Neural cell (in vitro differentiated cells): ENCODE measurements around the gene MYOG.

ENCODE experiments used
- EZH2 ChIP-seq: fragments of 200-600, 300-800 bp; shearing (Covaris generic), sonication (generic); IDR thresholded peaks from 2 replicates; pipeline ENCODE4 v1.6.1; 2014; ENCODE audit warnings: antibody characterized with exemption, low read length, borderline replicate concordance, mild to moderate bottlenecking; ENCODE audit not compliant: insufficient read depth, poor library complexity, severe bottlenecking
- MXI1 ChIP-seq: fragments of 450-650 bp; conservative IDR thresholded peaks from 2 replicates; pipeline ENCODE4 v1.6.1; 2014; ENCODE audit warnings: antibody characterized with exemption, mild to moderate bottlenecking; ENCODE audit not compliant: poor library complexity, severe bottlenecking
- RAD21 ChIP-seq: fragments of 450-650 bp; conservative IDR thresholded peaks from 2 replicates; pipeline ENCODE4 v1.6.1; 2014; ENCODE audit warnings: antibody characterized with exemption, mild to moderate bottlenecking, moderate library complexity
- SMC3 ChIP-seq: fragments of 450-650 bp; conservative IDR thresholded peaks from 2 replicates; pipeline ENCODE4 v1.6.1; 2014; ENCODE audit warnings: antibody characterized with exemption, mild to moderate bottlenecking, moderate library complexity; ENCODE audit not compliant: poor library complexity
- TAF1 ChIP-seq: IDR thresholded peaks from 2 replicates; pipeline ENCODE4 v1.6.1; 2012; ENCODE audit warnings: low read depth
- TF ChIP-seq, protein P1 (sequence below): IDR thresholded peaks from 2 replicates; pipeline ENCODE4 v1.6.1; 2012; ENCODE audit warnings: borderline replicate concordance
- TF ChIP-seq, protein P2 (sequence below): fragments of 450-650 bp; IDR thresholded peaks from 2 replicates; pipeline ENCODE4 v1.5.1; 2014; ENCODE audit warnings: antibody characterized with exemption, mild to moderate bottlenecking, moderate library complexity; ENCODE audit not compliant: poor library complexity, severe bottlenecking

DNA sequence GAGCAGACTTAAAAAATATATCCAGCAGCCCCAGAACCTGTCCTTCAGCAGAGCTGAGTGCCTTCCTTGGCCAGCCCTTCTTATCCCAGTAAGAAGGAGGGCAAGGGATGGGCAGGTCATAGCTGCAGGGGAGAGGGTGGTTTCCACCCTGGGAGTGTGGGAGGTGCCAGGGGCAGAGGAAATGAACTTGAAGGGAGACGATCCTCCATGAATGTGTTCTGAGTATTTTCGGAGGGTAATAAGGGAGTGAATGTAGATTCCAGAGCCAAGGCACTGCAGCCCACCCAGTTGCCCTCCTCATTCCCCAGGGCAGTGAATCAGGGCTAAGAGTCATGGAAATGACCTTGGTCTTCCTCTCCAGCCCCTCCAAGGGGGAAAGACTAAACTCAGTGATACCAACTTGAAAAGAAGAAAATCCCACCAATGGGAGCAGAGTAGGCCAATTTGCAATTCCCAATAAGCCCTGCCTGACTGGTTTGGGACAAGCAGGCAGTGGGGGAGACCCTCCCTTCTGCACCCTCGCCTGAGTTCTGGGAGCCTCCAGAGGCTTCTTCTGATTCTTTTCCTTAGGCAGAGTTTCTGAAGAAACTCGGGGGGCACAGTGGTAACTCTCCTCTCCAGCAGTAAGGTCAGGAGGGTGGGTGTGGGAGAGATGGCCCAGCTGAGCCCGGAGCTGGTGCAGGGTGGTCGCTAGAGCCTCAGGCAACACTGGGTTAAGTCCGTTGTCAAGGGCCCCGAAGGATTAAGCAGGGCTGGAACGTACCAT, 4.2 kb downstream of the MYOG start:
- TF ChIP-seq, protein P1, sequence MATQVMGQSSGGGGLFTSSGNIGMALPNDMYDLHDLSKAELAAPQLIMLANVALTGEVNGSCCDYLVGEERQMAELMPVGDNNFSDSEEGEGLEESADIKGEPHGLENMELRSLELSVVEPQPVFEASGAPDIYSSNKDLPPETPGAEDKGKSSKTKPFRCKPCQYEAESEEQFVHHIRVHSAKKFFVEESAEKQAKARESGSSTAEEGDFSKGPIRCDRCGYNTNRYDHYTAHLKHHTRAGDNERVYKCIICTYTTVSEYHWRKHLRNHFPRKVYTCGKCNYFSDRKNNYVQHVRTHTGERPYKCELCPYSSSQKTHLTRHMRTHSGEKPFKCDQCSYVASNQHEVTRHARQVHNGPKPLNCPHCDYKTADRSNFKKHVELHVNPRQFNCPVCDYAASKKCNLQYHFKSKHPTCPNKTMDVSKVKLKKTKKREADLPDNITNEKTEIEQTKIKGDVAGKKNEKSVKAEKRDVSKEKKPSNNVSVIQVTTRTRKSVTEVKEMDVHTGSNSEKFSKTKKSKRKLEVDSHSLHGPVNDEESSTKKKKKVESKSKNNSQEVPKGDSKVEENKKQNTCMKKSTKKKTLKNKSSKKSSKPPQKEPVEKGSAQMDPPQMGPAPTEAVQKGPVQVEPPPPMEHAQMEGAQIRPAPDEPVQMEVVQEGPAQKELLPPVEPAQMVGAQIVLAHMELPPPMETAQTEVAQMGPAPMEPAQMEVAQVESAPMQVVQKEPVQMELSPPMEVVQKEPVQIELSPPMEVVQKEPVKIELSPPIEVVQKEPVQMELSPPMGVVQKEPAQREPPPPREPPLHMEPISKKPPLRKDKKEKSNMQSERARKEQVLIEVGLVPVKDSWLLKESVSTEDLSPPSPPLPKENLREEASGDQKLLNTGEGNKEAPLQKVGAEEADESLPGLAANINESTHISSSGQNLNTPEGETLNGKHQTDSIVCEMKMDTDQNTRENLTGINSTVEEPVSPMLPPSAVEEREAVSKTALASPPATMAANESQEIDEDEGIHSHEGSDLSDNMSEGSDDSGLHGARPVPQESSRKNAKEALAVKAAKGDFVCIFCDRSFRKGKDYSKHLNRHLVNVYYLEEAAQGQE: no peak
- TF ChIP-seq EZH2: no peak
- TF ChIP-seq, protein P2, sequence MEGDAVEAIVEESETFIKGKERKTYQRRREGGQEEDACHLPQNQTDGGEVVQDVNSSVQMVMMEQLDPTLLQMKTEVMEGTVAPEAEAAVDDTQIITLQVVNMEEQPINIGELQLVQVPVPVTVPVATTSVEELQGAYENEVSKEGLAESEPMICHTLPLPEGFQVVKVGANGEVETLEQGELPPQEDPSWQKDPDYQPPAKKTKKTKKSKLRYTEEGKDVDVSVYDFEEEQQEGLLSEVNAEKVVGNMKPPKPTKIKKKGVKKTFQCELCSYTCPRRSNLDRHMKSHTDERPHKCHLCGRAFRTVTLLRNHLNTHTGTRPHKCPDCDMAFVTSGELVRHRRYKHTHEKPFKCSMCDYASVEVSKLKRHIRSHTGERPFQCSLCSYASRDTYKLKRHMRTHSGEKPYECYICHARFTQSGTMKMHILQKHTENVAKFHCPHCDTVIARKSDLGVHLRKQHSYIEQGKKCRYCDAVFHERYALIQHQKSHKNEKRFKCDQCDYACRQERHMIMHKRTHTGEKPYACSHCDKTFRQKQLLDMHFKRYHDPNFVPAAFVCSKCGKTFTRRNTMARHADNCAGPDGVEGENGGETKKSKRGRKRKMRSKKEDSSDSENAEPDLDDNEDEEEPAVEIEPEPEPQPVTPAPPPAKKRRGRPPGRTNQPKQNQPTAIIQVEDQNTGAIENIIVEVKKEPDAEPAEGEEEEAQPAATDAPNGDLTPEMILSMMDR: no peak
- TF ChIP-seq SMC3: no peak
- TF ChIP-seq RAD21: no peak
- TF ChIP-seq MXI1: no peak
- no peak for TF ChIP-seq TAF1
